ENCODE data around the gene RNF180.

DNA sequence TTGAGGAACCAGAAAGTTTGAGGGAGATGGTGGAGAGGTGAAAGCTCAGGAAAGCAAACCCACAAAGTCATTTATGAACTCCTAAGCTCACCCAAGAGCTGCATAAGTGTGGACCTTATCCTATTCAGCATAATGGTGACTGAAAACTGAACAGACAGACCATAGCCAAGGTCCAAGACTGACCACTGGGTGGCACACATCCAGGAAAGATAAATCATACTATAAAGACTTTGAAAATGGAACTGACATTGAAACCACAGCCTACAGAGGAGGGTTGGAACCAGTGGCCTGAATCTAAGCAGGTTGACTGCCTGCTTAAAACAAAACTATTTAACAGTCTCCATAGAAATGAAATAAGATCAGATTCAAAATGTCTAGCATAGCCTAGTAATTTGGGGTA is 219.1 kb downstream of the RNF180 start:
- no peak for TF ChIP-seq POLR2AphosphoS5 (IDR thresholded peaks at IDR 0.05)
- no peak for TF ChIP-seq CTCF (IDR thresholded peaks at IDR 0.05)
- no peak for TF ChIP-seq POLR2A (IDR thresholded peaks at IDR 0.05)
